ENCODE measurements around the gene RSRP1. TPM values are rescaled to one million over a fixed set of nuclear protein-coding genes. Genes with fewer than 3 reads are reported as not detected.
"Not testable (repeated sequence)": the region's sequence is repeated elsewhere in the genome, so short reads cannot be mapped to it uniquely, and the experiment has no call there.

RSRP1 gene
- total and polyA plus RNA-seq, 2 of the 4 experiments (the other 2 are of a cell fraction) = 71.0 TPM

- H3K9me3 ChIP-seq (ENCODE audit: control insufficient read depth, insufficient read depth, low read length); H2AK9ac ChIP-seq (replicated peaks; ENCODE audit: low read depth, low read length, poor library complexity); H4K8ac ChIP-seq (ENCODE audit: low read depth in 2 of 2, low read length in 2 of 2); BruUV-seq (replicated peaks); H4K5ac ChIP-seq (ENCODE audit: low read depth, low read length); H3K9ac ChIP-seq (ENCODE audit: low read depth, low read length); H3K23ac ChIP-seq (ENCODE audit: low read depth, low read length); CTCF ChIA-PET; H3K14ac ChIP-seq (replicated peaks; ENCODE audit: low read depth, low read length); H4K20me1 ChIP-seq (ENCODE audit: insufficient read depth, low read length); H3K4me2 ChIP-seq (ENCODE audit: low read depth, low read length); H2AK5ac ChIP-seq (ENCODE audit: low read depth, low read length); in situ Hi-C loops (cut with MboI; ENCODE audit: low sequenced_read_pairs); H3K4me3 ChIP-seq (ENCODE audit: insufficient read depth, low read depth, low read length); dilution Hi-C loops (cut with HindIII; ENCODE audit: low sequenced_read_pairs, unreplicated experiment); H4K91ac ChIP-seq (ENCODE audit: insufficient read depth, low read depth, low read length); H2AFZ ChIP-seq (replicated peaks; ENCODE audit: low read length, poor library complexity); intact Hi-C loops (cut with micrococcal nuclease); H3K27me3 ChIP-seq (ENCODE audit: control insufficient read depth, insufficient read depth, low read length); H3K27ac ChIP-seq (ENCODE audit: insufficient read depth, low read length); H3K36me3 ChIP-seq (ENCODE audit: control insufficient read depth, insufficient read depth, low read length); H2BK15ac ChIP-seq (ENCODE audit: low read depth, low read length); H2BK20ac ChIP-seq (ENCODE audit: low read depth, low read length); H3K18ac ChIP-seq (ENCODE audit: low read depth, low read length); H2BK120ac ChIP-seq (ENCODE audit: low read depth, low read length); H3K56ac ChIP-seq (ENCODE audit: extremely low read depth, insufficient read depth, low read length); H3K4me1 ChIP-seq (ENCODE audit: control insufficient read depth, insufficient read depth, low read length): not testable (repeated sequence)
- peak; percentile 82 for ATAC-seq (ENCODE audit: low read depth)
- DNase-seq = peak; percentile 51
- POLR2A ChIA-PET (ENCODE audit: unreplicated experiment) = interaction anchor here (0.7 kb wide), 1 partner anchor 9 kb away, joined by 3 read pairs; no protein-coding TSS in a partner anchor
- peak overlapping the region; percentile 67 for H2BK5ac ChIP-seq (ENCODE audit: low read depth, low read length, poor library complexity, severe bottlenecking)
- peaks cover 19 to 43% of the 10 kb centered on the region in 2 experiments for H3K79me1 ChIP-seq (ENCODE audit: low read depth in 1 of 2, low read length in 2 of 2)
- no CpG with 5 or more reads among the region's 7 CpGs for WGBS, 2 experiments (ENCODE audit: extremely low coverage in 2 of 2, insufficient read length in 1 of 2)
- TF ChIP-seq RAD21 (IDR thresholded peaks at IDR 0.05; ENCODE audit: low read length) (peak; percentile 41), CEBPB (IDR thresholded peaks at IDR 0.05; ENCODE audit: low read depth, low read length) (peak; percentile 34; the same call in 1 of the 2 replicates)
- TF ChIP-seq, protein P1, sequence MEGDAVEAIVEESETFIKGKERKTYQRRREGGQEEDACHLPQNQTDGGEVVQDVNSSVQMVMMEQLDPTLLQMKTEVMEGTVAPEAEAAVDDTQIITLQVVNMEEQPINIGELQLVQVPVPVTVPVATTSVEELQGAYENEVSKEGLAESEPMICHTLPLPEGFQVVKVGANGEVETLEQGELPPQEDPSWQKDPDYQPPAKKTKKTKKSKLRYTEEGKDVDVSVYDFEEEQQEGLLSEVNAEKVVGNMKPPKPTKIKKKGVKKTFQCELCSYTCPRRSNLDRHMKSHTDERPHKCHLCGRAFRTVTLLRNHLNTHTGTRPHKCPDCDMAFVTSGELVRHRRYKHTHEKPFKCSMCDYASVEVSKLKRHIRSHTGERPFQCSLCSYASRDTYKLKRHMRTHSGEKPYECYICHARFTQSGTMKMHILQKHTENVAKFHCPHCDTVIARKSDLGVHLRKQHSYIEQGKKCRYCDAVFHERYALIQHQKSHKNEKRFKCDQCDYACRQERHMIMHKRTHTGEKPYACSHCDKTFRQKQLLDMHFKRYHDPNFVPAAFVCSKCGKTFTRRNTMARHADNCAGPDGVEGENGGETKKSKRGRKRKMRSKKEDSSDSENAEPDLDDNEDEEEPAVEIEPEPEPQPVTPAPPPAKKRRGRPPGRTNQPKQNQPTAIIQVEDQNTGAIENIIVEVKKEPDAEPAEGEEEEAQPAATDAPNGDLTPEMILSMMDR (conservative IDR thresholded peaks at IDR 0.05; ENCODE audit: low read depth, low read length) = peak; percentile 29; the same call in 1 of the 2 replicates
- peaks cover 13% of the 10 kb centered on the region for H3K9me1 ChIP-seq (ENCODE audit: insufficient read depth, low read length)
- peak overlapping the region; percentile 50; the same call in 1 of the 2 replicates for H3K4ac ChIP-seq (ENCODE audit: low read depth, low read length)
Measured at GRCh38 chr1:25259813-25260212, 12.6 kb upstream of the RSRP1 start.
